AG08395 (cell line): Measurements from ENCODE around the gene RAD54L2.
"Not testable (repeated sequence)": the region's sequence is repeated elsewhere in the genome, so short reads cannot be mapped to it uniquely, and the experiment has no call there.

Experiments
- DNase-seq: peaks from one replicate; pipeline ENCODE4 v3.0.0; 2012; ENCODE audit warnings: mixed read lengths, low spot score

Gene RAD54L2

DNA sequence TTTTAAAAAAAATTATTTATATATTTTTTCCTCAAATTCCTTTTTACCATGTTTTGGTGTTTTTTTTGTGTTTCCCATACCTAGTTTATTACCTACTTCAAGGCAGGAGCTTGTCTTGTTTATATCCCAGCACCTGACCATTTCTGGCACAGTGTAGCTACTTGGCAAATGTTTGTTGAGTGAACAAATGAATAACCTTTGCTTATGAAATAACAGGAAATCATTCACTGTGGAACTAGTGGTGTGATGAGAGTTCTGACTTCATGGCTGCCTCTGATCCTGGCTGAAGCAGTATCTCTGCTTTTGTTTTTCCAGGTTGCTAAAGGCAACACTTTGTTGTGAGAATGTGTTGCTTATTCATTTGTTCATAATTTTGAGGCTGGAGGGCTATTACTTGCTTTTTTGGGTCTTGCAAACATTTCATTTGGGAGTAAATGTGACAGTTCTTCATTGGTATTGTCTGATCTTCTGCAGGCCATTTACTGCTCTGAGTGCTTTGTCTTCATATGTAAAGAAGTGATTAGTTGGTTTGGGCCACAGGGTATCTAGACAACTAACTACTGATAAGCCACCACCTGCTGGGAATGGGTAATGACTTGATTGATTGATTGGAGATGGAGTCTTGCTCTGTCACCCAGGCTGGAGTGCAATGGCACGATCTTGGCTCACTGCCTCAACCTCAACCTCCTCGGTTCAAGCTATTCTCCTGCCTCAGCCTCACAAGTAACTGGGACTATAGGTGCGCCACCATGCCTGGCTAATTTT, 5.7 kb downstream of the RAD54L2 start:
- no peak for DNase-seq

DNA sequence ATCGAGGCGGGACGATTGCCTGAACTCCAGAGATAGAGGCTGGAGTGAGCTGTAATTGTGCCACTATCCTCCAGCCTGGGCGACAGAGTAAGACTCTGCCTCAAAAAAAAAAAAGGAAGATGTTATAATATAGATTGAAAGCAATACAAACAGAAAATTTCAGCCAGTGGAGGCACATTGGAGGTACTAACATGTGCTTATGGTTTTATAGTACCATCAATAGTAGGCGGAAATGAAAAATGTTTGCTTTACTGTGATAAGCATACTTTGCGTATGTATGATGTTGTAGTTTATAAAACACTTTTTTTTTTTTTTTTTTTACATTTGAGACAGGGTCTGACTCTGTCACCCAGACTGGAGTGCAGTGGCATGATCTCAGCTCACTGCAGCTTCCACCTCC, 8.8 kb downstream of the RAD54L2 start:
- no peak for DNase-seq

DNA sequence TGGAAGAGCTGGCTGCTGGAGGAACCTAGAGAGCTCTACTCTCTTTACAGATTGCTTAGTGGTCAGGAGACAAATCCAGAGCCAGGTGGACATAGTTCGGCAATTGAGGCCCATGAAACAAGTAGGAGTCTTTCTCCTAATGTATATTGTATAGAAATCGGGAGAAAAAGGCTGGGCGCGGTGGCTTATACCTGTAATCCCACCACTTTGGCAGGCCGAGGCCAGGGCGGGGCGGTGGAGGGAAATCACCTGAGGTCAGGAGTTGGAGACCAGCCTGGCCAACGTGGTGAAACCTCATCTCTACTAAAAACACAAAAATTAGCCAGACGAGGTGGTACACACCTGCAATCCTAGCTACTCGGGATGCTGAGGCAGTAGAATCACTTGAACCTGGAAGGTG, 10.8 kb downstream of the RAD54L2 start:
- no peak for DNase-seq

DNA sequence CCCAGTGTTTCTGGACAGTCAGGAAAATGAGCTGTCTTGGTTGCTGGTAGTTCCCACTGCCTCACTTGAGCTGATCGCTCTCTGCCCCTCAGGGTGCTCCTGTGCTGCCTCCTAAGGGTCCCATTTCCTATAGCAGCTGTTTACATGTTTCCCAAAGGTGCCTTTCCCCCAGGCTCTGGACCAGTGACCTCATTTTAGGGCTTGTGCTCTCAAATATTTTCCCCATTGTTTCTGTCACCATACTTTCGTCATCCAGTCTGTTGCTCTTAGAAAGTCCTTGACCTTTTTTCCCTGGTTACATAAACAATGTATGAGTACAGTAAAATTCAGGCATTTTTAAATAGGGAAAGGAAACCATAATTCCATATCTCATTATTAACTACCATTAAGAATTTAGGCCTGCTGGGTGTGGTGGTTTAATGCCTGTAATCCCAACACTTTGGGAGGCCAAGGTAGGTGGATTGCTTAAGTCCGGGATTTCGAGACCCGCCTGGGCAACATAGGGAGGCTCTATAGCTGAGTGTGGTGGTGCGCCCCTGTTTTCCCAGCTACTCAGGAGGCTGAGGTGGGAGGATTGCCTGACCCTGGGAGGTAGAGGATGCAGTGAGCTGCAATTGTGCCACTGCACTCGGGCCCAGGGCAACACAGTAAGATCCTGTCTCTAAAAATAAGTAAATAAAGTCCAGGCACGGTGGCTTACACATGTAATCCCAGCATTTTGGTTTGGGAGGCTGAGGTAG, 11.7 kb downstream of the RAD54L2 start:
- DNase-seq = no peak

DNA sequence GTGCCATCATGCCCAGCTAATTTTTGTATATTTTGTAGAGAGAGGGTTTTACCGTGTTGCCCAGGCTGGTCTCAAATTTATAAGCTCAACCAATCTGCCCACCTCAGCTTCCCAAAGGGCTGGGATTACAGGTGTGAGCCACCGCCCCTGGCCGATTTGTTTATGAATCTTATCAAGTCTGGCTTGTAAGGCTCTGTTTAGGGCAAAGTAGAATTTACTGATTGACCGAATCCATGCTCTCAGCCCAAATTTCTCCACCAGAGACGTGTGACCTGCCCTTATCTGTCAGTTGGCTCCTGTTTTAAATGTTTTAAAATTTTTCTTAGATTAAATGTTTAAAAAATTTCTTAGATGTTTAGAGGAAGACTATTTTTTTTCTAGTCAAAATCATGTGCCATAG, 19.5 kb downstream of the RAD54L2 start:
- DNase-seq = no peak

DNA sequence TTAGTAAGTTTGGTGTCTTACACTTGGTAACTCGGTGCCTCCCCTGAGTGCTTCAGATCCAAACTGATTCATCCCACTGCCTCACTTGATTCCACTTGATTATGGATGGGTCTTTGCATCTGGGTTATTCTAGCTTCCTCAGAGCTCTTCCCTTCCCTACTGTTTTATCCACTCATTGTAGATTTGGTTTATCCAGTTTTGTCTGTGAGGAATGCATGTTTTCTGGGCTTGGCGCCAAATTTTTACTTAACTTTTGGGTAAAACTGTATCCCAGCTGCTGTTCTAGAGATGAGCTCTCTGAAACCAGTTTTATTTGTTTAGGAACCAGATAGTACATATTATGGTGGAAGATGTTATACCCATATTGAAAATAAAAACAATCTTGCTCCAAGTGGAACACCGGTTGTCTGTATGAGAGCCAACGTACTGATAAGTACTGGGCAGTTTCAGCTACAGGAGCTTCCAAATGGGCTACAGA, 20.9 kb downstream of the RAD54L2 start:
- DNase-seq = peak; percentile 53

GRCh38 chr3:51559961-51560360, 21.4 kb downstream of the RAD54L2 start:
- DNase-seq = no peak

DNA sequence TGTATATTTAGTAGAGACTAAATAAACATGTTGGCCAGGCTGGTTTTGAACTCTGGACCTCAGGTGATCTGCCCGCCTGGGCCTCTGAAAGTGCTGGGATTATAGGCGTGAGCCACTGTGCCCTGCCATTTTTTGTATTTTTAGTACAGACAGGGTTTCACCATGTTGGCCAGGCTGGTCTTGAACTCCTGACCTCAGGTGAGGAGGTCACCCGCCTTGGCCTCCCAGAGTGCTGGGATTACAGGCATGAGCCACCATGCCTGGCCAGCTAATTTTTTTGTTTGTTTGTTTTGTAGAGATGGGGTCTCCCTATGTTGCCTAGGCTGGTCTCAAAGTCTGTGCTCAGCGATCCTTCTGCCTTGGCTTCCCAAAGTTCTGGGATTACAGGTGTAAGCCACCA, 23.9 kb downstream of the RAD54L2 start:
- DNase-seq = not testable (repeated sequence)

- peak; percentile 29 for DNase-seq
These were observed 29.5 kb downstream of the RAD54L2 start for GRCh38 chr3:51568036-51568435.

DNA sequence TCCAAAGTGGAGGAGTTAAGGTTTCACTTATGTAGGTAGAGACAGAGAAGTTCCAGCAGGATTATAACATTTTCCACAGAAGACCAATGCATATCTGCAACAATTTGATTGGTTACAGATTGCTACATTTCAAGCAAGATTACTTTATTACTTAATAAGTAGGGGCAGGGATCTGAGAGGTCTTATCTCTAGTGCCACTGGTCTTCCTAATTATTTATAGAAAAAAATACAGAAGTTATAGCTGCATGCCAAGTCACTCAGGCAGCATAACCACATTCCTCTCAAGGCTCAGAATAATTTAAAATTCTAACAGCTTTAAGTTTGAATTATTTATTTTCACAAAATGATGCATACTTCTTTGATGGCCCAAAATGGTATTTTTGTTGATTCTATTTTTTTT, 30.5 kb downstream of the RAD54L2 start:
- DNase-seq = no peak

GRCh38 chr3:51578238-51578637, 39.7 kb downstream of the RAD54L2 start:
- DNase-seq = no peak

DNA sequence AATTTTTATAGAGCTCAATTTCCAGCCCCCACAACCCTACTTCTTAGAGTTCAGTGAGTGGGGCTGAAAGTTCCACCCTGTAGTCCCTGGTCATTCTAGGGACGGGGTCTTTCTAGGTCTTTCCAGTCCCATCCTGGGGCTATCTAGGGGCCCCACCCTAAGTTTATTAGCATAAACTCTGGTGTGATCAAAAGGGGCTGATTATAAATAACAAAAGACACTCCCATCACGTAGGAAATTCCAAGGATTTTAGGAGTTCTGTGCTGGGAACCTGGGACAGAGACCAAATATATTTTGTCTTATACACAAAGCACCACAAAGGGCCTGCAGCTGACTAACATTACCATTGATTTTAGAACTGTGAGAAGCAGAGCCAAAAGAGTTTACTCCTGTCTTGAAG, 41.9 kb downstream of the RAD54L2 start:
- no peak for DNase-seq

GRCh38 chr3:51581524-51581923, 43.0 kb downstream of the RAD54L2 start:
- DNase-seq = peak; percentile 15

- no peak for DNase-seq
These were observed 46.7 kb downstream of the RAD54L2 start for GRCh38 chr3:51585197-51585596.

DNA sequence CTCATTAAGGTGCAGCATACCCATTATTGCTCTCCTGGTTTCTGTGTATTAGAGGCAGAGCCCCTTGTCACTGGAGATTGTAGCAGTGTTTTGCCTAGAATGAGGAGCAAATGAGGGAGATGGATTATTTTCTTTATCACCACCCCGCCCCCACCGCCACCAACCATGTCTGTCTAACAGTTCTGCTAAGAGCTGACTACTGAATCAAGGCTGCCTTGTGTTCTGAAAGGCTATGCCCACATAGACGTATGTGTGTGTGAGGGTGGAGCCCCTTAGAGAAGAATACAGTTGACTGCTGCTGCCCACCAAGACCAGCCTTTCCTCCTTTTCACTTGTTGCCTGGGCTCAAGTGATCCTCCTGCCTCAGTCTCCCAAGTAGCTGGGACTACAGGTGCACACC, 47.4 kb downstream of the RAD54L2 start:
- no peak for DNase-seq
